ENCODE data around the gene PPOX. TPM values are rescaled to one million over a fixed set of nuclear protein-coding genes. Genes with fewer than 3 reads are reported as not detected.

Gene PPOX
- total RNA-seq, 1 donor from 2014 or later: 20.0 TPM

DNA sequence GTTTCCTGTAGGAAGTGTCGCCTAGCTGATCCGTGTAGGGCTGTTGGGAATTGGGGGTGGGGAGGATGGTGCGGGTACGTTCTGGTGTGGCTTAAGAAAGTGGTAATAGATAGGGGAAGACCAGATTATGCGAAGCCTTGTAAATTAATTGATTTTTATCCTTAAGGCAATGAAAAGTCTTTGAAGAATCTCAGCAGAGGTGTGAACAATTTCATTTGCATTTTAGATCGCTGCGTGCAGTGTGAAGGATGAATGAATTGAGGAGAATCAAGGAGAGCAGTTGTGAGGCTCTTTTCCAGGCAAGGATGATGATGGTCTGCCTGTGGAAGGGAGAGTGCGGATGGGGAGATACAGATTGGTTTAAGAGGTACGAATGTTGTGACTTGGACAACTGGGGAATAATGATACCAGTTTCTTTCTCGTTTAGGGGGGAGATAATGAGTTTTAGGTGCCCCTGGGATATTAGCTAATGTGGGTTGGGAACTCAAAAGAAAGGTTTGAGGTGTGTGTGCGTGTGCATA, 32.9 kb upstream of the PPOX start:
- FAIRE-seq (no peak), DNase-seq (ENCODE audit: low read depth) (no peak)
- peaks cover 9% of the 10 kb centered on the region for H3K36me3 Mint-ChIP-seq (ENCODE audit: low read depth, unreplicated experiment)
- Histone ChIP-seq H2AFZ (ENCODE audit: low read depth, low read length) (peak overlapping the region; percentile 88), H3K36me3 (ENCODE audit: insufficient read depth, low read length) (peaks cover 10% of the 10 kb centered on the region), H3K27ac (ENCODE audit: low read depth, low read length) (peak overlapping the region; percentile 91), H4K20me1 (ENCODE audit: insufficient read depth, low read length) (peaks cover 37% of the 10 kb centered on the region), H3K9me3 (ENCODE audit: insufficient read depth, low read depth, low read length) (no peaks in the 10 kb centered on the region), H3K4me2 (ENCODE audit: low read length) (peak overlapping the region; percentile 100), H3K9ac (ENCODE audit: low read length) (peak overlapping the region; percentile 94), H3K4me3 (ENCODE audit: insufficient read depth, low read depth, low read length) (peak overlapping the region; percentile 93), H3K4me1 (ENCODE audit: insufficient read depth, low read length) (peaks cover 5% of the 10 kb centered on the region), H3K79me2 (ENCODE audit: insufficient read depth, low read length) (peaks cover 60% of the 10 kb centered on the region), H3K27me3 (ENCODE audit: insufficient read depth, low read length) (no peaks in the 10 kb centered on the region)
- no peaks in the 10 kb centered on the region for H3K9me3 Mint-ChIP-seq (ENCODE audit: unreplicated experiment)
- H3K27ac Mint-ChIP-seq (ENCODE audit: unreplicated experiment): no peak overlapping the region
- no peak for TF ChIP-seq EZH2 (IDR thresholded peaks at IDR 0.05; ENCODE audit: insufficient read depth, low read length)
- TF ChIP-seq, protein P1, sequence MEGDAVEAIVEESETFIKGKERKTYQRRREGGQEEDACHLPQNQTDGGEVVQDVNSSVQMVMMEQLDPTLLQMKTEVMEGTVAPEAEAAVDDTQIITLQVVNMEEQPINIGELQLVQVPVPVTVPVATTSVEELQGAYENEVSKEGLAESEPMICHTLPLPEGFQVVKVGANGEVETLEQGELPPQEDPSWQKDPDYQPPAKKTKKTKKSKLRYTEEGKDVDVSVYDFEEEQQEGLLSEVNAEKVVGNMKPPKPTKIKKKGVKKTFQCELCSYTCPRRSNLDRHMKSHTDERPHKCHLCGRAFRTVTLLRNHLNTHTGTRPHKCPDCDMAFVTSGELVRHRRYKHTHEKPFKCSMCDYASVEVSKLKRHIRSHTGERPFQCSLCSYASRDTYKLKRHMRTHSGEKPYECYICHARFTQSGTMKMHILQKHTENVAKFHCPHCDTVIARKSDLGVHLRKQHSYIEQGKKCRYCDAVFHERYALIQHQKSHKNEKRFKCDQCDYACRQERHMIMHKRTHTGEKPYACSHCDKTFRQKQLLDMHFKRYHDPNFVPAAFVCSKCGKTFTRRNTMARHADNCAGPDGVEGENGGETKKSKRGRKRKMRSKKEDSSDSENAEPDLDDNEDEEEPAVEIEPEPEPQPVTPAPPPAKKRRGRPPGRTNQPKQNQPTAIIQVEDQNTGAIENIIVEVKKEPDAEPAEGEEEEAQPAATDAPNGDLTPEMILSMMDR (IDR thresholded peaks at IDR 0.05; ENCODE audit: insufficient read depth, low read depth, low read length): no peak
- H3K27me3 Mint-ChIP-seq (ENCODE audit: low read depth, unreplicated experiment): no peaks in the 10 kb centered on the region
- no peak overlapping the region for H3K4me3 Mint-ChIP-seq (ENCODE audit: unreplicated experiment)
- peaks cover 19% of the 10 kb centered on the region for H3K4me1 Mint-ChIP-seq (ENCODE audit: low read depth, unreplicated experiment)

DNA sequence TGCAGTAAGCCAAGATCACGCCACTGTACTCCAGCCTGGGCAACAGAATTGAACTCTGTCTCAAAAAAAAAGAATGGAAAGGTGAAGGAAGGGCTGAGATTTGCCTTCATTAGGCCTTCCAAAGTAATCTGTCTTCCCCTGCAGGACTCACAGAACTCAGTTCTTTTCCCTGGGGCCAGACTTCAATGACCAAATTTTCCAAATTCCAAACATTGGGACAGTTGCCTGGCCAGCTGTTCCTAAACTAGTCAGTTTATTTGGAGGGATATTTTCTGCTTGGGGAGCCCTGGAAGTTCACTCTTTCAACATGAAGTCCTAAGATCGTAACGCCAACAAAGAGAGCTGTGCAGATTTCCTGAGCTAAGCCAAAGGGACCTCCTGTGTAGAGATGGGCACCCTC, 28.3 kb upstream of the PPOX start:
- no peak overlapping the region for H3K4me3 Mint-ChIP-seq (ENCODE audit: unreplicated experiment)
- no peaks in the 10 kb centered on the region for H3K36me3 ChIP-seq (ENCODE audit: insufficient read depth, low read length)
- no peaks in the 10 kb centered on the region for H3K4me1 ChIP-seq (ENCODE audit: insufficient read depth, low read length)
- H3K27me3 Mint-ChIP-seq (ENCODE audit: low read depth, unreplicated experiment): no peaks in the 10 kb centered on the region
- no peak overlapping the region for H3K27ac ChIP-seq (ENCODE audit: low read depth, low read length)
- FAIRE-seq (no peak), DNase-seq (ENCODE audit: low read depth) (no peak)
- no peak overlapping the region for H3K27ac Mint-ChIP-seq (ENCODE audit: unreplicated experiment)
- H4K20me1 ChIP-seq (ENCODE audit: insufficient read depth, low read length): peaks cover 4% of the 10 kb centered on the region
- no peak overlapping the region for H2AFZ ChIP-seq (ENCODE audit: low read depth, low read length)
- no peak overlapping the region for H3K4me2 ChIP-seq (ENCODE audit: low read length)
- H3K9me3 ChIP-seq (ENCODE audit: insufficient read depth, low read depth, low read length): no peaks in the 10 kb centered on the region
- no peak for TF ChIP-seq EZH2 (IDR thresholded peaks at IDR 0.05; ENCODE audit: insufficient read depth, low read length)
- TF ChIP-seq, protein P1 (IDR thresholded peaks at IDR 0.05; ENCODE audit: insufficient read depth, low read depth, low read length): no peak
- H3K4me1 Mint-ChIP-seq (ENCODE audit: low read depth, unreplicated experiment): no peaks in the 10 kb centered on the region
- no peak overlapping the region for H3K9ac ChIP-seq (ENCODE audit: low read length)
- no peaks in the 10 kb centered on the region for H3K36me3 Mint-ChIP-seq (ENCODE audit: low read depth, unreplicated experiment)
- peaks cover 21% of the 10 kb centered on the region for H3K79me2 ChIP-seq (ENCODE audit: insufficient read depth, low read length)
- no peaks in the 10 kb centered on the region for H3K9me3 Mint-ChIP-seq (ENCODE audit: unreplicated experiment)
- H3K4me3 ChIP-seq (ENCODE audit: insufficient read depth, low read depth, low read length): no peak overlapping the region
- H3K27me3 ChIP-seq (ENCODE audit: insufficient read depth, low read length): no peaks in the 10 kb centered on the region

DNA sequence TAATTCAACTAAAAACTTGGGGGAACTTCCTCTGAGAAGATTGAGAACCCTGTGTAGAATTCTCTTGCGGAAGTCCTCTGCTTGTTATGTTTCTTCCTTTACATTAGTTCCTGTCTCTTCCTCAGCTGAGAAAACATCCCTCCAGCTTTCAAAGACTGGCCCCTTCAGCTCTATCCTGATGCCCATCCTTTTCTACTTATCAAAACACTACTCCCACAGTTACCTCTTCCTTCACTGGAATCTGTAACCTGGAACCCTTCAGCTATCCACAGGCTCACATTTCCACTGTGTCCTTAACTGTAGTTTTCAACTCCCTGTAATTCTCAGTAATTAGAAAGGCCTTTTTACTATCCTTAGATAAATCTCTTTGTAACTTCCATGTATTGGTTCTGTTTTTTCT, 27.8 kb upstream of the PPOX start:
- no peak overlapping the region for H3K27ac ChIP-seq (ENCODE audit: low read depth, low read length)
- no peaks in the 10 kb centered on the region for H3K4me1 ChIP-seq (ENCODE audit: insufficient read depth, low read length)
- FAIRE-seq (no peak), DNase-seq (ENCODE audit: low read depth) (no peak)
- no peaks in the 10 kb centered on the region for H3K36me3 ChIP-seq (ENCODE audit: insufficient read depth, low read length)
- no peak overlapping the region for H3K4me3 Mint-ChIP-seq (ENCODE audit: unreplicated experiment)
- H3K4me1 Mint-ChIP-seq (ENCODE audit: low read depth, unreplicated experiment): no peaks in the 10 kb centered on the region
- H3K79me2 ChIP-seq (ENCODE audit: insufficient read depth, low read length): peaks cover 19% of the 10 kb centered on the region
- no peak overlapping the region for H2AFZ ChIP-seq (ENCODE audit: low read depth, low read length)
- H3K9ac ChIP-seq (ENCODE audit: low read length): no peak overlapping the region
- H4K20me1 ChIP-seq (ENCODE audit: insufficient read depth, low read length): peaks cover 4% of the 10 kb centered on the region
- no peaks in the 10 kb centered on the region for H3K9me3 ChIP-seq (ENCODE audit: insufficient read depth, low read depth, low read length)
- TF ChIP-seq, protein P1 (IDR thresholded peaks at IDR 0.05; ENCODE audit: insufficient read depth, low read depth, low read length): no peak
- TF ChIP-seq EZH2 (IDR thresholded peaks at IDR 0.05; ENCODE audit: insufficient read depth, low read length): no peak
- no peak overlapping the region for H3K27ac Mint-ChIP-seq (ENCODE audit: unreplicated experiment)
- no peaks in the 10 kb centered on the region for H3K27me3 ChIP-seq (ENCODE audit: insufficient read depth, low read length)
- H3K36me3 Mint-ChIP-seq (ENCODE audit: low read depth, unreplicated experiment): no peaks in the 10 kb centered on the region
- no peak overlapping the region for H3K4me2 ChIP-seq (ENCODE audit: low read length)
- H3K27me3 Mint-ChIP-seq (ENCODE audit: low read depth, unreplicated experiment): no peaks in the 10 kb centered on the region
- H3K4me3 ChIP-seq (ENCODE audit: insufficient read depth, low read depth, low read length): no peak overlapping the region
- no peaks in the 10 kb centered on the region for H3K9me3 Mint-ChIP-seq (ENCODE audit: unreplicated experiment)

Measured in astrocyte (in vitro differentiated cells and primary cell).